ENCODE results near the gene LPO. TPM values are rescaled to one million over a fixed set of nuclear protein-coding genes. Genes with fewer than 3 reads are reported as not detected.

Gene LPO
- total and polyA plus RNA-seq, 9 of the 15 experiments (the other 6 are each of a cell fraction or from before 2014, with no cell fraction given): 0.07 to 0.11 TPM; not detected in 7

GRCh38 chr17:58219789-58220183, 18.6 kb upstream of the LPO start:
- H3K4me1 ChIP-seq (replicated peaks in 1 of 2; ENCODE audit: control insufficient read depth in 2 of 2, insufficient read depth in 2 of 2, low read length in 2 of 2): peaks cover 12 to 18% of the 10 kb centered on the region in 2 experiments
- H3K27ac ChIP-seq (ENCODE audit: extremely low read depth, low read depth, low read length): peak overlapping the region; percentile 72
- DNase-seq (ENCODE audit: extremely low read depth in 1 of 4, low spot score in 3 of 4): peak in 2 of 4 experiments; percentile 12 to 21
- peak overlapping the region; percentile 67 for H3K4me3 ChIP-seq
- peaks cover 3% of the 10 kb centered on the region; the same call in 1 of the 3 replicates for H3K79me2 ChIP-seq (ENCODE audit: control insufficient read depth, insufficient read depth, low read length)
- ChIA-PET POLR2A (interaction anchor here (0.8 to 1.6 kb wide), 4 partner anchors 9 to 411 kb away, joined by 3 to 4 read pairs (median 4); no protein-coding TSS in a partner anchor), CTCF (ENCODE audit: low intra/inter-chr PET ratio) (interaction anchor here (0.6 kb wide), 2 partner anchors 35 to 86 kb away, joined by 3 to 6 read pairs; no protein-coding TSS in a partner anchor)
- no peaks in the 10 kb centered on the region for H4K20me1 ChIP-seq (replicated peaks; ENCODE audit: control insufficient read depth, insufficient read depth, low read length)
- H3K9me1 ChIP-seq (ENCODE audit: control insufficient read depth, insufficient read depth, low read length): no peaks in the 10 kb centered on the region
- FAIRE-seq: peak; percentile 40
- intact Hi-C loops (cut with micrococcal nuclease) (no loop called here), in situ Hi-C loops (cut with MboI) (no loop called here)
- peak overlapping the region in 1 of 2 experiments; percentile 85; a peak in 2 of 4 replicates for H3K9ac ChIP-seq (ENCODE audit: insufficient read depth in 1 of 2, low read depth in 2 of 2, low read length in 2 of 2)
- 46% methylated on average over 7 of the region's 7 CpGs for WGBS (ENCODE audit: insufficient coverage, low coverage, missing lambda C conversion rate)
- H3K4me2 ChIP-seq (ENCODE audit: insufficient read depth, low read length): peak overlapping the region; percentile 91
- peaks cover 15% of the 10 kb centered on the region; the same call in 2 of the 3 replicates for H3K36me3 ChIP-seq (ENCODE audit: control insufficient read depth, insufficient read depth, low read length)
- H3K27me3 ChIP-seq (ENCODE audit: control insufficient read depth in 2 of 2, insufficient read depth in 2 of 2, low read length in 2 of 2): no peaks in the 10 kb centered on the region
- H3K9me3 ChIP-seq (replicated peaks; ENCODE audit: control insufficient read depth, insufficient read depth, low read depth, low read length): no peaks in the 10 kb centered on the region
- peak overlapping the region; percentile 96 for H2AFZ ChIP-seq (ENCODE audit: low read depth, low read length)
- ATAC-seq: no peak
- no TSS peak for BruUV-seq (replicated peaks)
- 0 out of 2 replicates have a peak, but pooled peaks have one; percentile 10 for TF ChIP-seq SMARCA4 (IDR thresholded peaks at IDR 0.05)
- no peak for TF ChIP-seq ZNF707 (CRISPR knock-in tag; conservative IDR thresholded peaks at IDR 0.05)
- no peak for TF ChIP-seq DMBX1 (CRISPR knock-in tag; IDR thresholded peaks at IDR 0.05; ENCODE audit: borderline replicate concordance)
- no peak for TF ChIP-seq ZNF347 (CRISPR knock-in tag; IDR thresholded peaks at IDR 0.05; ENCODE audit: low read depth)
- no peak for TF ChIP-seq ETV1 (tag; conservative IDR thresholded peaks at IDR 0.05; ENCODE audit: low read depth)
- TF ChIP-seq NR2C2 (CRISPR knock-in tag; IDR thresholded peaks at IDR 0.05): no peak
- 0 out of 2 replicates have a peak, but pooled peaks have one; percentile 27 for TF ChIP-seq NR2C2 (tag; IDR thresholded peaks at IDR 0.05)
- no peak for TF ChIP-seq HDAC3 (IDR thresholded peaks at IDR 0.05; ENCODE audit: borderline replicate concordance, partially characterized antibody)
- TF ChIP-seq NR4A1 (CRISPR knock-in tag; IDR thresholded peaks at IDR 0.05): no peak
- no peak for TF ChIP-seq NR4A1 (tag; IDR thresholded peaks at IDR 0.05)
- TF ChIP-seq ZBTB11 (CRISPR knock-in tag; IDR thresholded peaks at IDR 0.05): 0 out of 6 replicates have a peak, but pooled peaks of 1 of the 3 experiments have one; percentile 24
- no peak for TF ChIP-seq CBX5 (IDR thresholded peaks at IDR 0.05; ENCODE audit: borderline replicate concordance, low read depth)
- 0 out of 2 replicates have a peak, but pooled peaks have one; percentile 6 for TF ChIP-seq CEBPB (tag; IDR thresholded peaks at IDR 0.05)
- no peak for TF ChIP-seq FOXO4 (CRISPR knock-in tag; IDR thresholded peaks at IDR 0.05)
- no peak for TF ChIP-seq ESRRA (IDR thresholded peaks at IDR 0.05; ENCODE audit: borderline replicate concordance, low read depth)
- TF ChIP-seq ZBTB12 (CRISPR knock-in tag; IDR thresholded peaks at IDR 0.05): no peak
- TF ChIP-seq CBX1 (IDR thresholded peaks at IDR 0.05; ENCODE audit: low read depth): no peak

All from K562 (cell line).